ENCODE results near the gene SLC6A2. TPM values are rescaled to one million over a fixed set of nuclear protein-coding genes. Genes with fewer than 3 reads are reported as not detected.

The SLC6A2 gene
- total RNA-seq, 1 experiment from 2014 or later = not detected

GRCh38 chr16:55671206-55671973, 15.6 kb downstream of the SLC6A2 start:
- Histone ChIP-seq H2AFZ (ENCODE audit: low read length) (no peak overlapping the region), H3K27me3 (ENCODE audit: low read length) (no peaks in the 10 kb centered on the region), H3K9ac (ENCODE audit: low read length) (no peak overlapping the region), H3K9me2 (replicated peaks; ENCODE audit: low read length) (no peaks in the 10 kb centered on the region), H3K4me1 (ENCODE audit: insufficient read depth, low read length) (peaks cover 15% of the 10 kb centered on the region; the same call in 1 of the 2 replicates), H4K20me1 (ENCODE audit: low read length) (no peaks in the 10 kb centered on the region), H3F3A (ENCODE audit: low read length, unreplicated experiment) (no peaks in the 10 kb centered on the region), H3K9me3 (ENCODE audit: low read length) (no peaks in the 10 kb centered on the region), H3K79me2 (ENCODE audit: low read length) (no peaks in the 10 kb centered on the region), H3K4me2 (ENCODE audit: low read length) (no peak overlapping the region), H3K27ac (ENCODE audit: low read length) (no peak overlapping the region), H3K36me3 (ENCODE audit: low read depth, low read length) (no peaks in the 10 kb centered on the region), H3K4me3 (ENCODE audit: low read length) (no peak overlapping the region)
- ChIA-PET CTCF (no interaction called here), POLR2A (ENCODE audit: unreplicated experiment) (no interaction called here)
- intact Hi-C loops (cut with micrococcal nuclease) = no loop called here
- no TSS peak for BruUV-seq (replicated peaks)
- ATAC-seq = no peak
- TF ChIP-seq CTCF (conservative IDR thresholded peaks at IDR 0.05; ENCODE audit: low read depth, low read length) = no peak
- TF ChIP-seq EZH2phosphoT487 (IDR thresholded peaks at IDR 0.05; ENCODE audit: borderline replicate concordance, low read length) = no peak
- TF ChIP-seq EZH2 (IDR thresholded peaks at IDR 0.05; ENCODE audit: low read length, unreplicated experiment) = no peak
- no peak for DNase-seq

- POLR2A ChIA-PET (ENCODE audit: unreplicated experiment) = no interaction called here
- Histone ChIP-seq H2AFZ (ENCODE audit: low read length) (no peak overlapping the region), H4K20me1 (ENCODE audit: low read length) (no peaks in the 10 kb centered on the region), H3K4me3 (ENCODE audit: low read length) (no peak overlapping the region), H3K79me2 (ENCODE audit: low read length) (no peaks in the 10 kb centered on the region), H3K36me3 (ENCODE audit: low read depth, low read length) (no peaks in the 10 kb centered on the region), H3K27ac (ENCODE audit: low read length) (no peak overlapping the region), H3K9me2 (replicated peaks; ENCODE audit: low read length) (no peaks in the 10 kb centered on the region), H3K9ac (ENCODE audit: low read length) (no peak overlapping the region), H3F3A (ENCODE audit: low read length, unreplicated experiment) (no peaks in the 10 kb centered on the region), H3K9me3 (ENCODE audit: low read length) (no peaks in the 10 kb centered on the region), H3K27me3 (ENCODE audit: low read length) (no peaks in the 10 kb centered on the region), H3K4me2 (ENCODE audit: low read length) (no peak overlapping the region), H3K4me1 (ENCODE audit: insufficient read depth, low read length) (peaks cover 15% of the 10 kb centered on the region; the same call in 1 of the 2 replicates)
- CTCF ChIA-PET = no interaction called here
- TF ChIP-seq EZH2phosphoT487 (IDR thresholded peaks at IDR 0.05; ENCODE audit: borderline replicate concordance, low read length) = no peak
- no peak for TF ChIP-seq EZH2 (IDR thresholded peaks at IDR 0.05; ENCODE audit: low read length, unreplicated experiment)
- no peak for TF ChIP-seq CTCF (conservative IDR thresholded peaks at IDR 0.05; ENCODE audit: low read depth, low read length)
- DNase-seq = no peak
- intact Hi-C loops (cut with micrococcal nuclease) = no loop called here
- BruUV-seq (replicated peaks) = no TSS peak
- no peak for ATAC-seq
Measured at GRCh38 chr16:55671974-55672280, 16.1 kb downstream of the SLC6A2 start.

- Histone ChIP-seq H3K9ac (ENCODE audit: low read length) (no peak overlapping the region), H3K9me3 (ENCODE audit: low read length) (no peaks in the 10 kb centered on the region)
Measured at GRCh38 chr16:55672471-55672870, 16.7 kb downstream of the SLC6A2 start.

More at GRCh38 chr16:55672471-55672870, 16.7 kb downstream of the SLC6A2 start:
- ATAC-seq (no peak), DNase-seq (no peak)
- H3K27ac ChIP-seq (ENCODE audit: low read length) = no peak overlapping the region
- no peak for TF ChIP-seq EZH2 (IDR thresholded peaks at IDR 0.05; ENCODE audit: low read length, unreplicated experiment)
- TF ChIP-seq EZH2phosphoT487 (IDR thresholded peaks at IDR 0.05; ENCODE audit: borderline replicate concordance, low read length) = no peak
- no peak for TF ChIP-seq CTCF (conservative IDR thresholded peaks at IDR 0.05; ENCODE audit: low read depth, low read length)
- intact Hi-C loops (cut with micrococcal nuclease) = no loop called here
- ChIA-PET CTCF (no interaction called here), POLR2A (ENCODE audit: unreplicated experiment) (no interaction called here)
- H4K20me1 ChIP-seq (ENCODE audit: low read length) = no peaks in the 10 kb centered on the region
- H3K4me1 ChIP-seq (ENCODE audit: insufficient read depth, low read length) = peaks cover 15% of the 10 kb centered on the region; the same call in 1 of the 2 replicates
- H3K79me2 ChIP-seq (ENCODE audit: low read length) = no peaks in the 10 kb centered on the region
- no peaks in the 10 kb centered on the region for H3K9me2 ChIP-seq (replicated peaks; ENCODE audit: low read length)
- BruUV-seq (replicated peaks) = no TSS peak
- no peak overlapping the region for H3K4me3 ChIP-seq (ENCODE audit: low read length)
- H2AFZ ChIP-seq (ENCODE audit: low read length) = no peak overlapping the region
- H3K27me3 ChIP-seq (ENCODE audit: low read length) = no peaks in the 10 kb centered on the region
- H3F3A ChIP-seq (ENCODE audit: low read length, unreplicated experiment) = no peaks in the 10 kb centered on the region
- no peaks in the 10 kb centered on the region for H3K36me3 ChIP-seq (ENCODE audit: low read depth, low read length)
- H3K4me2 ChIP-seq (ENCODE audit: low read length) = no peak overlapping the region

Data from PC-3 (cell line).